Coronary artery (tissue), 2 donors: ENCODE data around the gene TANC1.

Experiments
- DNase-seq: peaks from one replicate; pipeline ENCODE4 v3.0.0-alpha.2; 2017; ENCODE audit warnings: low spot score
- H3K27ac ChIP-seq, 2 donors: fragments of 200-600 bp; sonication (generic); one replicate each; pipeline ENCODE4 v1.5.1; 2016 to 2019
- H3K4me3 ChIP-seq: fragments of 200-600 bp; sonication (generic); 2 replicates; pipeline ENCODE4 v1.5.1; 2016; ENCODE audit warnings: mild to moderate bottlenecking, moderate library complexity
- TF ChIP-seq, protein P1 (sequence below): fragments of 200-600 bp; sonication (generic); IDR thresholded peaks from one replicate; pipeline ENCODE4 v1.5.1; 2019; ENCODE audit warnings: antibody characterized with exemption

TANC1 gene

DNA sequence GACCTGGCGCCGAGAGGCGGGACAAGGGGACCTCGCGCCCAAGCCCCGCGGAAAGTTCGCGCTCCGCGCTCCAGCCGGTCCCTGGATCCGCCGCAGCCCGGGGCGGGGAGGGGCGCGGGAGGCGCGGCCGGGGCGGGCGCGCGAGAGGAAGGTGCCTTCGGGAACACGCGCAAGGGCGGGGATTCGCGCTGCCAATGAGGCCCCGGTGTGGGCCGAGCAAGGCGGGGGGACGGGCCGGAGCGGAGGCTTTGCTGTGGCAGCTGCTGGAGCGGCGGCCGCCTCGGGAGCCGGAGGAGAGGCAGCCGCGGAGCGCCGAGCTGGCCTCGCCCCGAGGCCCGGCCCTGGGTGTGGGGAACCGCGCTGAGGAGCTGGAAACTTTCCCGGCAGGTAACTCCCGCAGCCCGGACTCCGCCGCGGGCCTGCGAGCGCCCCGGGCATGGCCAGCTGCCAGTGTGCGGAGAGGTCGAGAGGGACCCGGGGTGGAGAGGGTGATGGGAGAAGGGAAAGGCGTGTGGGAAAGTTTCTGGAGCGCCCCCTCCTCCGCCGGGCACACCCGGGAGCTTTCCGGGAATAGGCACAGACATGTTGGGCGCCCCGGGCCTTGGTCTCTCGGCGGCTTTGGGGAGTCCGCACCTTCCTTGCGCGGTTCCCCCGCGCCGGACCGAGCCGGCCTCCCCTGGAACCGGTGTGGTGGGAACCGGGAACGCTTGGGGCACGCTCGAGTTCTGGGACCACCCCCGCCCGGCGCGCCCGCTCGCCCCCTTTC lies at the start of gene TANC1:
TANC1 (plus strand) TSS at position 245 of the 766 bp plus-strand sequence. CDS start 97,271 bp downstream, outside the sequence.
- peak; percentile 96 for DNase-seq
- Histone ChIP-seq H3K27ac (peak within 1 kb of the TSS; percentile 89 to 93), H3K4me3 (peak within 1 kb of the TSS; percentile 85)
- TF ChIP-seq, protein P1, sequence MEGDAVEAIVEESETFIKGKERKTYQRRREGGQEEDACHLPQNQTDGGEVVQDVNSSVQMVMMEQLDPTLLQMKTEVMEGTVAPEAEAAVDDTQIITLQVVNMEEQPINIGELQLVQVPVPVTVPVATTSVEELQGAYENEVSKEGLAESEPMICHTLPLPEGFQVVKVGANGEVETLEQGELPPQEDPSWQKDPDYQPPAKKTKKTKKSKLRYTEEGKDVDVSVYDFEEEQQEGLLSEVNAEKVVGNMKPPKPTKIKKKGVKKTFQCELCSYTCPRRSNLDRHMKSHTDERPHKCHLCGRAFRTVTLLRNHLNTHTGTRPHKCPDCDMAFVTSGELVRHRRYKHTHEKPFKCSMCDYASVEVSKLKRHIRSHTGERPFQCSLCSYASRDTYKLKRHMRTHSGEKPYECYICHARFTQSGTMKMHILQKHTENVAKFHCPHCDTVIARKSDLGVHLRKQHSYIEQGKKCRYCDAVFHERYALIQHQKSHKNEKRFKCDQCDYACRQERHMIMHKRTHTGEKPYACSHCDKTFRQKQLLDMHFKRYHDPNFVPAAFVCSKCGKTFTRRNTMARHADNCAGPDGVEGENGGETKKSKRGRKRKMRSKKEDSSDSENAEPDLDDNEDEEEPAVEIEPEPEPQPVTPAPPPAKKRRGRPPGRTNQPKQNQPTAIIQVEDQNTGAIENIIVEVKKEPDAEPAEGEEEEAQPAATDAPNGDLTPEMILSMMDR = no peak

DNA sequence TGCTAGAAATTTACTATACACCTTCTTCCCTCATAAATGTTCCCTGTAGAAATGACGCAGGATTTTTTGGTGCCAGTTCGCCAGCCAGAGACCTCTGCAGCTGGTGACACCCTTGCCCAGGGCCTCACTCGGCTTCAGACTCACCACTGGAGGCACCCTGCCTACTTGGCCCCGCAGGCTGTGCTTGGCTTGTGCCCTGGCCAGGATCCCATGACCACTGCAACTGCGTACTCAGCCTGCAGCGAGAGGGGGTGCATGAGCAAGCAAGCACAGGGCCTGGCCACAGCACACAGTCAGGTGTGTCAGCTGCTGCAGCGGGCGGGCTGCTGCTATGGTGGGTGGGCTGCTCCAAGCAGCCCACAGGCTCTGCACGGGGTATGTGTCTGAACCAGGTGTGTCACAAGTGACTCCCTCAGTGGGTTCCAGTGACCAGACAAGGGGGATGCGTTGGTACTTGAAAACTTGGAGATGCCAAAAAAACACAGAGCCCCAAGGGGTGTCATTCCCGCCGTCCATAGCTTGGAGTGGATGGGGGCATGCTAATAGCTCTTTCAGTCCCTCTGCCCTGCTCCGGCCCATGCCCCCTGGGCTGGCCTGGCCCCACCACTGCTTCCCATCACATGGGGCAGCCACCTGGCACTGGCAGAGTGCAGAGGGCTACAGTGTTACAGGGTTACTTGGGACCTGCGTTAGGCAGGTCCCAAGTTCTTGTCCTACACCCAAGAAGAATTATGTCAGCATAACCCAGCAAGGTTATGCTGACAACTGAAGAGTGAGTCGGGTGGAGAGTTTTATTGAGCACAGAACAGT lies 46.6 kb upstream of the TANC1 start:
- Histone ChIP-seq H3K4me3 (no peak overlapping the region), H3K27ac (no peak overlapping the region)
- TF ChIP-seq, protein P1 = no peak
- DNase-seq = no peak

DNA sequence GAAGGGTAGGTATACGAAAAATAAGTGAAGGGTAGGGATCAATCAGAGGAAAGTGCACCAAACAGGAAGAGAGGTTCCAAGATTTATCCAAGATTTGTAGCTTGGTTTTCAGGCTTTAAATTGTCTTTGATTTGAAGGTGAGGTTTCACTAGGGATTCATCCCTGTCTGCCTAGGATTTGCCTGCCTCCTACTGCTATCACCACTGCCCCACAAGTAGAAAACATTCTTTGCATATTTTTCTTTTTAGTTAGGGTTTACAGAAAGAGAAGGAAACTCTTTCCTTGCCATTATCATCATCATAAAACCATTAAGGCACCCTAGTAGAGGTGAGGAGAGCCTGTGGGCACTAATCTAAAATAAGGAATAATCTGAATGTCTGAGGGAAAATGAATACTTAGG lies 45.8 kb upstream of the TANC1 start:
- no peak overlapping the region for H3K4me3 ChIP-seq
- no peak for DNase-seq
- TF ChIP-seq, protein P1 = no peak
- H3K27ac ChIP-seq = no peak overlapping the region

DNA sequence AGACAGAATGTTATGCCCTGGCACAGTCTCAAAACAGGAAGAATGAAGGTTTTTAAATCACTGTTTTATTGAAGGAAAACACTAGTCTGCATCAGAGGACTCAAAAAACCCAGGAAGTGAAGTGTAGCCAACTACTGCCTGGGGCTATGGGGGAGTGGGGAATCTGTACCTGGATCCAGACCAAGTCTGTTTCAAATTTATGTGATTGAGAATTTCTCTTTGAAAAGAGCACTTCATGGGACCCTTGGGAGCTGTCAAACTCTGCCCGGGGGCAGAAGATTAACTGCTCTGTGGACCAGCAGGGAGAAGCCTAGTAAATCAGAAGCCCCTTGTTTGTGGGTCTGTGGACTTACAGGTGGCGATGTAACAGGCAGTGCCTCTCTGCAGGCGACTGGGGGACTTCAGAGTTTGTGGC lies 45.3 kb upstream of the TANC1 start:
- no peak overlapping the region for H3K4me3 ChIP-seq
- H3K27ac ChIP-seq = no peak overlapping the region
- TF ChIP-seq, protein P1 = no peak
- no peak for DNase-seq

DNA sequence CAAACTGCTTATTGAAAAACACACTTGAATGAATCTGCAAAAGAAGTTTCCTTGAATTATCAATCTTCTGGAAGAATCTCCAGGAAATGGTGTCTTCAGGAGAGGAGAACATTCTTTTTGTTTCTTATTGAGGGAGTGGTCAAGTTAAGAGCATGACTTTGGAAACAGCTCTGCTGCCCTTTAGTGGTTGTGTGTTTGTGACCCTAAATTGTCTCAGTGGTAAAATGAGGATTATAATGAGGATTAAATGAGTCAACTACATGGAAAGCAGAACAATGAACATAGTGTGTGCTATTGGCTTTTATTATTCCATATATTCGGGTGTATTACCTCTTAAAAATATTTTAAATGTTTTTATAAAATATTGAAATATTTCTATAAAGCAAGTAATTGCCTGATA lies 44.8 kb upstream of the TANC1 start:
- TF ChIP-seq, protein P1 = no peak
- no peak overlapping the region for H3K4me3 ChIP-seq
- no peak overlapping the region for H3K27ac ChIP-seq
- no peak for DNase-seq

DNA sequence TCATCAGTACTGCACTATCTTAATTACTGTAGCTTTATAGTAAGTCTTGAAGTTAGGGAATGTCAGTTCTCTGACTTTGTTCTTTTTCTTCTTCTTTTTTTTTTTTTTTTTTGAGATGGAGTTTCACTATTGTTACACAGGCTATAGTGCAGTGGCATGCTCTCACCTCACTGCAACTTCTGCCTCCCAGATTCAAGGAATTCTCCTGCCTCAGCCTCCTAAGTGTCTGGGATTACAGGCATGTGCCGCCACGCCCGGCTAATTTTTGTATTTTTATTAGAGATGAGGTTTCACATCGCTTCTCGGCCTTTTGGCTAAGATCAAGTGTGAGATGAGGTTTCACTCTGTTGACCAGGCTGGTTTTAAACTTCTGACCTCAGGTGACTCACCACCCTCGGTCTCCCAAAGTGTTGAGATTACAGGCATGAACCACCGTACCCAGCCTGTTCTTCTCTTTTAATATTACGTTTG lies 41.9 kb upstream of the TANC1 start:
- TF ChIP-seq, protein P1 = no peak
- no peak overlapping the region for H3K4me3 ChIP-seq
- no peak overlapping the region for H3K27ac ChIP-seq
- no peak for DNase-seq
